Epidermal melanocyte (primary cell): ENCODE data around the gene EDC3.

Source experiments
- DNase-seq: peaks from one replicate; pipeline ENCODE4 v3.0.0; 2011; ENCODE audit warnings: low spot score; ENCODE audit not compliant: insufficient read length

Gene EDC3

GRCh38 chr15:74626752-74627692, 68.8 kb downstream of the EDC3 start:
- no peak for DNase-seq

GRCh38 chr15:74626336-74626735, 69.5 kb downstream of the EDC3 start:
- no peak for DNase-seq

- no peak for DNase-seq
These were observed 70.1 kb downstream of the EDC3 start for GRCh38 chr15:74625693-74626092.

GRCh38 chr15:74624020-74624602, 71.7 kb downstream of the EDC3 start:
- no peak for DNase-seq

GRCh38 chr15:74622758-74623157, 73.1 kb downstream of the EDC3 start:
- DNase-seq: no peak

GRCh38 chr15:74621936-74622335, 73.9 kb downstream of the EDC3 start:
- no peak for DNase-seq

GRCh38 chr15:74621546-74621920, 74.3 kb downstream of the EDC3 start:
- no peak for DNase-seq

- peak; percentile 75 for DNase-seq
These were observed 74.9 kb downstream of the EDC3 start for GRCh38 chr15:74620636-74621545.

- no peak for DNase-seq
These were observed 75.7 kb downstream of the EDC3 start for GRCh38 chr15:74619916-74620635.

GRCh38 chr15:74618841-74619596, 76.8 kb downstream of the EDC3 start:
- DNase-seq: no peak

- DNase-seq: no peak
These were observed 78.8 kb downstream of the EDC3 start for GRCh38 chr15:74616996-74617395.

- DNase-seq: peak; percentile 48
These were observed 79.4 kb downstream of the EDC3 start for GRCh38 chr15:74616366-74616939.

GRCh38 chr15:74615508-74616365, 80.1 kb downstream of the EDC3 start, which contains the start of gene CLK3:
TSS of gene CLK3 (plus strand) at chr15:74615836. CDS start at chr15:74619197, 3,361 bp downstream.
- peak; percentile 97 for DNase-seq

- DNase-seq: peak; percentile 95
These were observed 80.9 kb downstream of the EDC3 start for GRCh38 chr15:74614744-74615507.

GRCh38 chr15:74613953-74614743, 81.7 kb downstream of the EDC3 start:
- no peak for DNase-seq

- no peak for DNase-seq
These were observed 82.5 kb downstream of the EDC3 start for GRCh38 chr15:74613089-74613952.
